ENCODE measurements around the gene FGF18.

DNA sequence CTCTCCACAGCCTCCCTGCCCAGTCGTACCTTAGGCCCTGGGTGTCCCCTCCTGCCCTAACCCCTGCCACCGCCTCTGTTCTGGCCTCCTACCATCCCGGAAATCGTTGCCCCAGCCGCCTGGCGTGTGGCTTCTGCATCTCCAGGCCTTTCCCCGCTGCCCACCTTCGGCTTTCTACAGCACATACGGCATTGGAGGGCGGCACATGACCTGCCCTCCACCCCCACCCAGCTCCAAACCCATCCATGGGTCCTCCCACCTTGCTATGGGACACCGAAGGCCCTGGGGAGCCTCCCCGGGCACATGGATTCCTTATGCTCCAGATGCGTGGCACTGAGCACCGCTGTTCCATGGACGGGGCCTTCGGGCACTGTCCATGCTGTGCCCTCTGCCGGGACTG, 32.0 kb downstream of the FGF18 start:
- TF ChIP-seq, protein P1, sequence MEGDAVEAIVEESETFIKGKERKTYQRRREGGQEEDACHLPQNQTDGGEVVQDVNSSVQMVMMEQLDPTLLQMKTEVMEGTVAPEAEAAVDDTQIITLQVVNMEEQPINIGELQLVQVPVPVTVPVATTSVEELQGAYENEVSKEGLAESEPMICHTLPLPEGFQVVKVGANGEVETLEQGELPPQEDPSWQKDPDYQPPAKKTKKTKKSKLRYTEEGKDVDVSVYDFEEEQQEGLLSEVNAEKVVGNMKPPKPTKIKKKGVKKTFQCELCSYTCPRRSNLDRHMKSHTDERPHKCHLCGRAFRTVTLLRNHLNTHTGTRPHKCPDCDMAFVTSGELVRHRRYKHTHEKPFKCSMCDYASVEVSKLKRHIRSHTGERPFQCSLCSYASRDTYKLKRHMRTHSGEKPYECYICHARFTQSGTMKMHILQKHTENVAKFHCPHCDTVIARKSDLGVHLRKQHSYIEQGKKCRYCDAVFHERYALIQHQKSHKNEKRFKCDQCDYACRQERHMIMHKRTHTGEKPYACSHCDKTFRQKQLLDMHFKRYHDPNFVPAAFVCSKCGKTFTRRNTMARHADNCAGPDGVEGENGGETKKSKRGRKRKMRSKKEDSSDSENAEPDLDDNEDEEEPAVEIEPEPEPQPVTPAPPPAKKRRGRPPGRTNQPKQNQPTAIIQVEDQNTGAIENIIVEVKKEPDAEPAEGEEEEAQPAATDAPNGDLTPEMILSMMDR (IDR thresholded peaks at IDR 0.05 in 4 of 5, conservative IDR thresholded peaks at IDR 0.05 in 1 of 5) = no peak
- no peak for TF ChIP-seq POLR2A (IDR thresholded peaks at IDR 0.05)

All from gastrocnemius medialis (tissue), 4 donors.